ENCODE measurements around the gene BPIFB4. TPM values are rescaled to one million over a fixed set of nuclear protein-coding genes. Genes with fewer than 3 reads are reported as not detected.
A peak's percentile ranks its signal among the peaks of the same experiment; 100 is the strongest.

The BPIFB4 gene
- total RNA-seq, 2 experiments from 2014 or later: not detected

DNA sequence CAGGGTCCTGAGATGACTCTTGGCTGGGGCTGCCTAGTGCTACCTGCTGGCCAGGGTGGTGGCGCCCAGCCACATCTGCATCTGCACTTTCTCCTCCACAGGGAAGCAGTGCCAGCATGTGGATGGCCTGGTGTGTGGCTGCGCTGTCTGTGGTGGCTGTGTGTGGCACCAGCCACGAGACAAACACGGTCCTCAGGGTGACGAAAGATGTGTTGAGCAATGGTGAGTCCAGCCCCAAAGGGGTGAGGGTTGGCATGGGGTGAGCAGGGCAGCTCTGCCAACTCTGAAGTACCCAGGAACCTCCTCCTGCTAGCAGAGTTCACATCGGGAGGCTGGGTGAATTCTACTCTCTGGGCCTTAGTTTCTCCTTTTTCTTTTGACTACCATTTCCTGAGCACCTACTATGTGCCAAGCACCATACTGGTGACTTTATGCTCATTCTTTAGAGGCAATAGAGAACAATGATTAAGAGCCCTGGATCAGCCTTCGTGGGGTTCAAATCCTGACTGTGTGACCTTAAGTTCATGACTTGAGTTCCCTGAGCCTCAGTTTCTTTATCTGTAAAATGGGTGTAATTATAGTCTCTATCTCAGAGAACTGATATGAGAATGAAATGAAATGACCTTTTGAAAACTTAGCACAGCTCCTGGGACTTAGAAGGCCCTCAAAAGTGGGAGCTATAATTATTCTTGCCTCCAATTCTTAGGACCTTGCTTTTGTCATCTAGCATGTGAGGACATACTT is 2.1 kb downstream of the BPIFB4 start:
- no peaks in the 10 kb centered on the region for H3K27me3 Mint-ChIP-seq (ENCODE audit: low read depth)
- no peaks in the 10 kb centered on the region for H3K4me1 Mint-ChIP-seq (ENCODE audit: low read depth)
- H3K36me3 Mint-ChIP-seq (ENCODE audit: low read depth): no peaks in the 10 kb centered on the region
- no peak for DNase-seq
- H3K9me3 Mint-ChIP-seq: no peaks in the 10 kb centered on the region
- no peak overlapping the region for H3K27ac Mint-ChIP-seq
- no peak overlapping the region for H3K4me3 Mint-ChIP-seq
- intact Hi-C loops (cut with micrococcal nuclease): no loop called here
- CTCF ChIA-PET: no interaction called here

DNA sequence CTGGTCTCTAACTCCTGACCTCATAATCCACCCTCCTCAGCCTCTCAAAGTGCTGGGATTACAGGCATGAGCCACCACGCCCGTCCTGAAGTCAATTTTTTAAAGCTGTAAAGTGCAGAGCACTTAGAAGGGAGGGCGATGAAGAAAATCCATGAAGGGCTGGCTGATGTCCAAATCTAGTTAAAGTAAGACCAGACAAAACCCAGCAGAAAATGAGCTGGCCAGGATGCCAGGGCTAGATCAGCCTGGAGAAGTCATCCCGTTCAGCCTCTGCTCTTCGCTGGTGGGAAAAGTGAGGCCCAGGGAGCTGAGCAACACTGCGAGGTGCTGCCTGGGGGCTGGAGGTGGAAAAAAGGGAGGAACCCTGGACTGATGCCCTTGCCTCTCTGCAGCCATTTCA is 3.1 kb downstream of the BPIFB4 start:
- Mint-ChIP-seq H3K36me3 (ENCODE audit: low read depth) (no peaks in the 10 kb centered on the region), H3K27me3 (ENCODE audit: low read depth) (no peaks in the 10 kb centered on the region), H3K4me1 (ENCODE audit: low read depth) (no peaks in the 10 kb centered on the region), H3K9me3 (no peaks in the 10 kb centered on the region), H3K4me3 (no peak overlapping the region), H3K27ac (no peak overlapping the region)
- CTCF ChIA-PET: no interaction called here
- intact Hi-C loops (cut with micrococcal nuclease): no loop called here
- DNase-seq: no peak

DNA sequence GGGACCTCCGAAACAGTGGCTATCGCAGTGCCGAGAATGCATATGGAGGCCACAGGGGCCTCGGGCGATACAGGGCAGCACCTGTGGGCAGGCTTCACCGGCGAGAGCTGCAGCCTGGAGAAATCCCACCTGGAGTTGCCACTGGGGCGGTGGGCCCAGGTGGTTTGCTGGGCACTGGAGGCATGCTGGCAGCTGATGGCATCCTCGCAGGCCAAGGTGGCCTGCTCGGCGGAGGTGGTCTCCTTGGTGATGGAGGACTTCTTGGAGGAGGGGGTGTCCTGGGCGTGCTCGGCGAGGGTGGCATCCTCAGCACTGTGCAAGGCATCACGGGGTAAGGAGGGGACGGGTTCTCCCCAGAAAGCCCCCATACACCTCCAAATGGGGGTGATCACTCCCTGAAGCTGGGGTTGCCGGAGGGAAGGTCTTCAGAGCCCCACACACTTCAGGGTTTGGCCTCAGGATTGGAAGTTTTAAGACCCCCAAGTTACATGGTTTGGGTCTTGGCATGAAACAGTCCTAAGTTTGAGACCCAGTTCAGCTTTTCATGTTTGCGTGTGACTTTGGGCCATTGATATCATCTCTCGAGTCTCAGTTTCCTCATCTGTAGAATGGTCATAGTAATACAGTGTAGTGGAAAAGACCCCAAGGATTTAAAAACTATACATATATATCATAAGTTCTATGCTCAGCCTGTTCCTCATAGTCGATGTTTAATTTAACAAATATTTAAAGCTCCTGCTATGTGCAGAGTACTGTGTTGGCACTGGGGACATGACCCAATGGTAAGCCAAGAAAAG is 4.3 kb downstream of the BPIFB4 start:
- CTCF ChIA-PET: interaction anchor here (0.6 to 0.9 kb wide), 2 partner anchors 79 to 188 kb away, joined by 4 to 7 read pairs; partner anchors contain the start of gene SUN5
- H3K4me3 Mint-ChIP-seq: no peak overlapping the region

GRCh38 chr20:33084722-33085121 is 5.3 kb downstream of the BPIFB4 start:
- H3K4me1 Mint-ChIP-seq (ENCODE audit: low read depth): no peaks in the 10 kb centered on the region
- CTCF ChIA-PET: interaction anchor here (0.6 kb wide), 1 partner anchor 189 kb away, joined by 7 read pairs; no protein-coding TSS in a partner anchor
- no peaks in the 10 kb centered on the region for H3K36me3 Mint-ChIP-seq (ENCODE audit: low read depth)
- H3K27ac Mint-ChIP-seq: no peak overlapping the region
- no peak for DNase-seq
- no peaks in the 10 kb centered on the region for H3K27me3 Mint-ChIP-seq (ENCODE audit: low read depth)
- intact Hi-C loops (cut with micrococcal nuclease): no loop called here
- no peaks in the 10 kb centered on the region for H3K9me3 Mint-ChIP-seq
- H3K4me3 Mint-ChIP-seq: no peak overlapping the region

More for the DNA sequence above, 4.3 kb downstream of the BPIFB4 start:
- Mint-ChIP-seq H3K27ac (no peak overlapping the region), H3K9me3 (no peaks in the 10 kb centered on the region), H3K36me3 (ENCODE audit: low read depth) (no peaks in the 10 kb centered on the region), H3K27me3 (ENCODE audit: low read depth) (no peaks in the 10 kb centered on the region), H3K4me1 (ENCODE audit: low read depth) (no peaks in the 10 kb centered on the region)
- intact Hi-C loops (cut with micrococcal nuclease): no loop called here
- DNase-seq: no peak

DNA sequence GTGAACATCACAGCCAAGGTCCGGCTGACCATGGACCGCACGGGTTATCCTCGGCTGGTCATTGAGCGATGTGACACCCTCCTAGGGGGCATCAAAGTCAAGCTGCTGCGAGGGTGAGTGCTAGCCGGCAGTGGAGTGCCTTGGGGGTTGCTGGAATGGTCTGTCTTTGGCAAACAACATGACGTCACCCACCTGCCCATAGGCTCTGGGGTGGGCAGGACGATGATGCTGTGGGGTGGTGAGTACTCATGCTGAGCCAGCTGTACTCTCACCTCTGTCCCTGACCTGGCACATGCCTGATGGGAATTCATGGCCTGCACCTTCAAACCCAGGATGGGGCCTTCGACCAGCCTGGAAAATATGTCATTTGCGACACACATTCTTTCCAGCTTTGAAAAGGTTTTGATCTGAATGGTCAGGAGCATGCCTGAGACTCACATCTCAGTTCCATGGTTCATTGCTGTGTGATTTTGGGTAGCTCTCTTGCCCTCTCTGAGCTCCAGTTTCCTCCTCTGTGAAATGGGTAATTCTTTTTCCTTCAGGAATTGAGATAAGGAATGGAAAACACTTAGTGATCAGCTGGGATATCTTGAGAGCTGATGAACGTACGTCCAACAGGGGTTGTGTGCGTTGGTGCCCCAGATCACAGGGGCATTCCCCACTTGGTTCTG is 6.7 kb downstream of the BPIFB4 start:
- no peak for DNase-seq
- H3K36me3 Mint-ChIP-seq (ENCODE audit: low read depth): no peaks in the 10 kb centered on the region
- no peak overlapping the region for H3K27ac Mint-ChIP-seq
- H3K27me3 Mint-ChIP-seq (ENCODE audit: low read depth): no peaks in the 10 kb centered on the region
- H3K4me1 Mint-ChIP-seq (ENCODE audit: low read depth): no peaks in the 10 kb centered on the region
- CTCF ChIA-PET: interaction anchor here (1.1 kb wide), 1 partner anchor 140 kb away, joined by 3 read pairs; no protein-coding TSS in a partner anchor
- H3K4me3 Mint-ChIP-seq: no peak overlapping the region
- intact Hi-C loops (cut with micrococcal nuclease): no loop called here
- H3K9me3 Mint-ChIP-seq: no peaks in the 10 kb centered on the region

DNA sequence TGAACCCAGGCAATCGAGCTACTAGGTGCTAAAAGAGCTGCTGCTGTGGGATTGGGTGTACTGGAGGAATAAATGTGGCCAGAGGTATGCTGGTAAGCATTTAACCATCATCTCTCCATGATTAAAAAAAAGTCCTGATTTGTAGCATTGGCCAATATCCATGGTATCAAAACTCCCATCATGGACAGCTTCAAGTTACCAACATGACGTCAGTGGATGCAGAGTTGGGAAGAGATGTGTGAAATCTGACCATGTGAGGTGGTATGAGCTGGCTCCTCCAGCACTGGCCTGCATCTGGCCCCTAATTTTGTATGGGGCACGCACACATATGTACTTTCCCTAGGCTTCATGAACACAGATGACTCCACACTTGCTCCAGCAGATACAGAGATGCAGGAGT is 11.7 kb downstream of the BPIFB4 start:
- Mint-ChIP-seq H3K36me3 (ENCODE audit: low read depth) (no peaks in the 10 kb centered on the region), H3K27me3 (ENCODE audit: low read depth) (no peaks in the 10 kb centered on the region), H3K27ac (no peak overlapping the region), H3K4me1 (ENCODE audit: low read depth) (peaks cover 2% of the 10 kb centered on the region), H3K9me3 (no peaks in the 10 kb centered on the region), H3K4me3 (no peak overlapping the region)
- intact Hi-C loops (cut with micrococcal nuclease): loop anchor here (10.0 kb wide), 1 partner anchor 416 kb away; the partner anchor contains the start of gene C20orf203
- DNase-seq: no peak
- CTCF ChIA-PET: no interaction called here

- Mint-ChIP-seq H3K4me3 (no peak overlapping the region), H3K27ac (no peak overlapping the region), H3K9me3 (no peaks in the 10 kb centered on the region), H3K27me3 (ENCODE audit: low read depth) (no peaks in the 10 kb centered on the region), H3K36me3 (ENCODE audit: low read depth) (no peaks in the 10 kb centered on the region), H3K4me1 (ENCODE audit: low read depth) (peaks cover 2% of the 10 kb centered on the region)
- no peak for DNase-seq
- intact Hi-C loops (cut with micrococcal nuclease): loop anchor here (10.0 kb wide), 1 partner anchor 417 kb away; the partner anchor contains the start of gene C20orf203
- CTCF ChIA-PET: no interaction called here
Measured at GRCh38 chr20:33091693-33092092, 12.2 kb downstream of the BPIFB4 start.

GRCh38 chr20:33092361-33092760 is 12.9 kb downstream of the BPIFB4 start:
- no peak overlapping the region for H3K4me3 Mint-ChIP-seq
- peaks cover 2% of the 10 kb centered on the region for H3K4me1 Mint-ChIP-seq (ENCODE audit: low read depth)
- peak; percentile 8 for DNase-seq
- intact Hi-C loops (cut with micrococcal nuclease): loop anchor here (10.0 kb wide), 1 partner anchor 418 kb away; the partner anchor contains the start of gene C20orf203
- no peaks in the 10 kb centered on the region for H3K9me3 Mint-ChIP-seq
- H3K27ac Mint-ChIP-seq: no peak overlapping the region
- CTCF ChIA-PET: no interaction called here
- H3K36me3 Mint-ChIP-seq (ENCODE audit: low read depth): no peaks in the 10 kb centered on the region
- no peaks in the 10 kb centered on the region for H3K27me3 Mint-ChIP-seq (ENCODE audit: low read depth)

- H3K27me3 Mint-ChIP-seq (ENCODE audit: low read depth): no peaks in the 10 kb centered on the region
- peaks cover 2% of the 10 kb centered on the region for H3K4me1 Mint-ChIP-seq (ENCODE audit: low read depth)
- CTCF ChIA-PET: no interaction called here
- no peaks in the 10 kb centered on the region for H3K9me3 Mint-ChIP-seq
- intact Hi-C loops (cut with micrococcal nuclease): loop anchor here (10.0 kb wide), 1 partner anchor 418 kb away; the partner anchor contains the start of gene C20orf203
- DNase-seq: no peak
- H3K4me3 Mint-ChIP-seq: no peak overlapping the region
- no peak overlapping the region for H3K27ac Mint-ChIP-seq
- no peaks in the 10 kb centered on the region for H3K36me3 Mint-ChIP-seq (ENCODE audit: low read depth)
Measured at GRCh38 chr20:33093074-33093473, 13.6 kb downstream of the BPIFB4 start.

DNA sequence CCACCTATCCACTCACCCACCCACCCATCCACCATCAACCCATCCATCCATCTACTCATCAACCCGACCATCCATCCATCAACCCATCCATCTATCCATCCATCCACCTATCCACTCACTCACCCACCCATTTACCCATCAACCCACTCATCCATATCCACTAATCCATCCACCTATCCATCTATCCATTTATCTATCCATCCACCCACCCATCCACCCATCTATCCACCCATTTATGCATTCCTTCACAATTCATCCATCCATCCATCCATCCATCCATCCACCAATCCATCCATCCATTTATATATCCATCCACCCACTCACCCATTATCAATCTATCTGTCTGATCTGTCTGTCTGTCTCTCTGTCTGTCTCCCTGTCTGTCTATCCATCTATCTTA is 14.1 kb downstream of the BPIFB4 start:
- DNase-seq: no peak
- H3K27me3 Mint-ChIP-seq (ENCODE audit: low read depth): no peaks in the 10 kb centered on the region
- H3K27ac Mint-ChIP-seq: no peak overlapping the region
- no peaks in the 10 kb centered on the region for H3K9me3 Mint-ChIP-seq
- H3K36me3 Mint-ChIP-seq (ENCODE audit: low read depth): no peaks in the 10 kb centered on the region
- H3K4me1 Mint-ChIP-seq (ENCODE audit: low read depth): peaks cover 2% of the 10 kb centered on the region
- CTCF ChIA-PET: no interaction called here
- intact Hi-C loops (cut with micrococcal nuclease): loop anchor here (10.0 kb wide), 1 partner anchor 419 kb away; the partner anchor contains the start of gene C20orf203
- H3K4me3 Mint-ChIP-seq: no peak overlapping the region

DNA sequence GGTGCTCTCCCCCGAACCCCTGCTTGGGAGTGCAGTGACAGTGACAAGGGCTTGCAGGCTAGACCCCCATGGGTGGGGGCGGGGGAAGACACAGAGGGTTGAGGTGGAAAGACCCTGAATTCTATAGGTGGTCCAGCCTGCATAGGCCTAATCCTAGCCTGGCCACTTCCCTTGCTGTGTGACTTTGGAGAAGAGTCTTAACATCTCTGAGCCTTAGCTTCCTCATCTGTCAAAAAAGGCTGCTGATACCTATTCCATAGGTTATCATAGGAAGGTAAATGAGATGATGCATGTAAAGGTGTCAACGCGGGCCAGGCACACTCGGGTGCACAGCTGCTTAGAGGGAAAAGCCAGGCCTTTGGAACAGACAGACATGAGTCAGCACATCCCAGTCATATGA is 15.8 kb downstream of the BPIFB4 start:
- CTCF ChIA-PET: interaction anchor here (0.6 to 2.4 kb wide), 9 partner anchors 41 to 305 kb away, joined by 3 to 8 read pairs (median 6); partner anchors contain the start of gene SUN5
- intact Hi-C loops (cut with micrococcal nuclease): loop anchor here (10.0 kb wide), 1 partner anchor 420 kb away; the partner anchor contains the start of gene C20orf203
- peaks cover 2% of the 10 kb centered on the region for H3K4me1 Mint-ChIP-seq (ENCODE audit: low read depth)
- no peaks in the 10 kb centered on the region for H3K36me3 Mint-ChIP-seq (ENCODE audit: low read depth)
- no peaks in the 10 kb centered on the region for H3K27me3 Mint-ChIP-seq (ENCODE audit: low read depth)
- no peak overlapping the region for H3K4me3 Mint-ChIP-seq
- DNase-seq: no peak
- H3K9me3 Mint-ChIP-seq: no peaks in the 10 kb centered on the region
- no peak overlapping the region for H3K27ac Mint-ChIP-seq

Data from activated naive CD4-positive, alpha-beta T cell treated with anti-CD3 and anti-CD28 coated beads for 36 hours (primary cell).